ENCODE measurements around the gene GALNTL6. TPM values are rescaled to one million over a fixed set of nuclear protein-coding genes. Genes with fewer than 3 reads are reported as not detected.

The GALNTL6 gene
- total RNA-seq, 1 experiment from 2014 or later: not detected

DNA sequence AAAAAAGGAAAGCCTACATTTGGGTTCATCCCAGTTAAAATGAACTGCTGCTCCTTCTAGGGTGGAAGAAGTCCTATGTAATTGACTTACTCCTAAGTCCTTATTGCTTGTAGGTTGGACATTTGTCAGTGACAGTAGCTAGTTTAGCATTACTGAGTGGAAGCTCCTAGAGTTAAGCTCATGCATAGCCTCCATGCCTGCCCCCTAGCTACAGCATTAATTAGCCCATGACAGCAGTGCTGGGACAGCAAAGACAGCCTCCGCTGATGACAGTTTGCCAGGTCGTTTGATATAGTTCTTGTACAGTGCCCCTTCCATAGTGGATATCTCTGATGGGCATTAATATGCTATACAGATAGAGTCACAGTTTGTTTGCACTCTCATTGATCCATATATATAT, 18.7 kb upstream of the GALNTL6 start:
- H3K36me3 Mint-ChIP-seq (ENCODE audit: insufficient read depth in 1 of 3, low read depth in 3 of 3): no peaks in the 10 kb centered on the region

More for the DNA sequence above, 18.7 kb upstream of the GALNTL6 start:
- H4K20me1 ChIP-seq (ENCODE audit: control insufficient read depth, insufficient read depth, insufficient read length): no peaks in the 10 kb centered on the region
- Mint-ChIP-seq H3K4me3 (no peak overlapping the region), H3K4me1 (no peaks in the 10 kb centered on the region), H3K27ac (no peak overlapping the region), H3K9me3 (peaks cover 0 to 3% of the 10 kb centered on the region in 2 experiments; a peak in 1 of 5 replicates), H3K27me3 (ENCODE audit: low read depth) (no peaks in the 10 kb centered on the region)
- no peak overlapping the region for H2AFZ ChIP-seq (ENCODE audit: low read length)
- no peaks in the 10 kb centered on the region for H3K79me1 ChIP-seq (ENCODE audit: insufficient read depth, low read depth, low read length, poor library complexity, severe bottlenecking)
- H3K27ac ChIP-seq (ENCODE audit: insufficient read length, low read depth, low read length): no peak overlapping the region
- no peak overlapping the region for H3K9ac ChIP-seq (ENCODE audit: extremely low read depth, insufficient read length, low read length)
- no peak overlapping the region for H2AK5ac ChIP-seq (ENCODE audit: insufficient read length, low read length)
- no peak overlapping the region for H3T11ph ChIP-seq (ENCODE audit: low read length)
- DNase-seq: no peak
- H3K4ac ChIP-seq (ENCODE audit: low read depth, low read length): no peak overlapping the region
- no peak overlapping the region for H3K18ac ChIP-seq (ENCODE audit: insufficient read length, low read depth, low read length)
- TF ChIP-seq, protein P1, sequence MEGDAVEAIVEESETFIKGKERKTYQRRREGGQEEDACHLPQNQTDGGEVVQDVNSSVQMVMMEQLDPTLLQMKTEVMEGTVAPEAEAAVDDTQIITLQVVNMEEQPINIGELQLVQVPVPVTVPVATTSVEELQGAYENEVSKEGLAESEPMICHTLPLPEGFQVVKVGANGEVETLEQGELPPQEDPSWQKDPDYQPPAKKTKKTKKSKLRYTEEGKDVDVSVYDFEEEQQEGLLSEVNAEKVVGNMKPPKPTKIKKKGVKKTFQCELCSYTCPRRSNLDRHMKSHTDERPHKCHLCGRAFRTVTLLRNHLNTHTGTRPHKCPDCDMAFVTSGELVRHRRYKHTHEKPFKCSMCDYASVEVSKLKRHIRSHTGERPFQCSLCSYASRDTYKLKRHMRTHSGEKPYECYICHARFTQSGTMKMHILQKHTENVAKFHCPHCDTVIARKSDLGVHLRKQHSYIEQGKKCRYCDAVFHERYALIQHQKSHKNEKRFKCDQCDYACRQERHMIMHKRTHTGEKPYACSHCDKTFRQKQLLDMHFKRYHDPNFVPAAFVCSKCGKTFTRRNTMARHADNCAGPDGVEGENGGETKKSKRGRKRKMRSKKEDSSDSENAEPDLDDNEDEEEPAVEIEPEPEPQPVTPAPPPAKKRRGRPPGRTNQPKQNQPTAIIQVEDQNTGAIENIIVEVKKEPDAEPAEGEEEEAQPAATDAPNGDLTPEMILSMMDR (conservative IDR thresholded peaks at IDR 0.05): peak; percentile 35; the same call in 2 of the 3 replicates
- no peak overlapping the region for H2BK15ac ChIP-seq (ENCODE audit: low read depth, low read length)
- no peak overlapping the region for H2BK20ac ChIP-seq (ENCODE audit: low read depth, low read length, poor library complexity, severe bottlenecking)
- H4K91ac ChIP-seq (ENCODE audit: insufficient read length, low read depth, low read length): no peak overlapping the region
- H3K56ac ChIP-seq (ENCODE audit: insufficient read length, low read depth, low read length): no peak overlapping the region
- no peaks in the 10 kb centered on the region for H3K27me3 ChIP-seq (ENCODE audit: insufficient read depth, low read length)
- H3K14ac ChIP-seq (ENCODE audit: insufficient read depth, low read length): no peak overlapping the region
- H4K5ac ChIP-seq (ENCODE audit: insufficient read length, low read depth, low read length): no peak overlapping the region
- no CpG with 5 or more reads among the region's 2 CpGs for WGBS (ENCODE audit: extremely low coverage, insufficient read length, low lambda C conversion rate)
- H2BK12ac ChIP-seq (ENCODE audit: insufficient read length, low read depth, low read length): no peak overlapping the region
- no peaks in the 10 kb centered on the region for H3K79me2 ChIP-seq (ENCODE audit: insufficient read depth, low read length)
- H3K23me2 ChIP-seq (ENCODE audit: insufficient read length, low read depth, low read length, poor library complexity, severe bottlenecking): no peaks in the 10 kb centered on the region
- no peak overlapping the region for H3K4me2 ChIP-seq (ENCODE audit: insufficient read depth, insufficient read length, low read length)
- H4K8ac ChIP-seq (replicated peaks; ENCODE audit: insufficient read length, low read depth, low read length): no peak overlapping the region
- no peaks in the 10 kb centered on the region for H3K4me1 ChIP-seq (ENCODE audit: insufficient read depth, low read length)
- no peak overlapping the region for H3K23ac ChIP-seq (ENCODE audit: insufficient read length, low read depth, low read length)
- no peaks in the 10 kb centered on the region for H3K9me3 ChIP-seq (ENCODE audit: control insufficient read depth, low read depth, low read length)
- no peak overlapping the region for H2BK5ac ChIP-seq (ENCODE audit: insufficient read length, low read length)
- no peak overlapping the region for H2BK120ac ChIP-seq (ENCODE audit: low read depth, low read length, poor library complexity, severe bottlenecking)
